Retinal pigment epithelial cell (primary cell): ENCODE results near the gene EPHB1.

ENCODE experiments used
- DNase-seq: peaks from one replicate; pipeline ENCODE4 v3.0.0-alpha.2; 2010; ENCODE audit warnings: low read depth
- H3K4me3 ChIP-seq: 2 replicates; pipeline ENCODE4 v1.5.1; 2011; ENCODE audit warnings: mild to moderate bottlenecking, low read length, control low read depth, moderate library complexity
- TF ChIP-seq, protein P1 (sequence below): conservative IDR thresholded peaks from 2 replicates; pipeline ENCODE4 v1.5.1; 2011; ENCODE audit warnings: low read depth, low read length, control low read depth, inconsistent platforms

Gene EPHB1

DNA sequence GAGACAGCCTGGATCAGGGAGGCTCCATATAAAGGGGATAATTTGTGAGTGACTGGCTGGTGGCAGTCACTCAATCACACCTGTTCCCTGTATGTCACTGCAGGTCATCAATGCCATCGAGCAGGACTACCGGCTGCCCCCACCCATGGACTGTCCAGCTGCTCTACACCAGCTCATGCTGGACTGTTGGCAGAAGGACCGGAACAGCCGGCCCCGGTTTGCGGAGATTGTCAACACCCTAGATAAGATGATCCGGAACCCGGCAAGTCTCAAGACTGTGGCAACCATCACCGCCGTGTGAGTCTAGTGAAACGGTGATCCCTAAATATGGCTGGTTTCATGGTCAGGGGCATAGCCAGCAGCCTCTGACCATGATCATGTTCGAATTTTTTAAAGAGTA lies 453.2 kb downstream of the EPHB1 start:
- no peak for DNase-seq
- TF ChIP-seq, protein P1, sequence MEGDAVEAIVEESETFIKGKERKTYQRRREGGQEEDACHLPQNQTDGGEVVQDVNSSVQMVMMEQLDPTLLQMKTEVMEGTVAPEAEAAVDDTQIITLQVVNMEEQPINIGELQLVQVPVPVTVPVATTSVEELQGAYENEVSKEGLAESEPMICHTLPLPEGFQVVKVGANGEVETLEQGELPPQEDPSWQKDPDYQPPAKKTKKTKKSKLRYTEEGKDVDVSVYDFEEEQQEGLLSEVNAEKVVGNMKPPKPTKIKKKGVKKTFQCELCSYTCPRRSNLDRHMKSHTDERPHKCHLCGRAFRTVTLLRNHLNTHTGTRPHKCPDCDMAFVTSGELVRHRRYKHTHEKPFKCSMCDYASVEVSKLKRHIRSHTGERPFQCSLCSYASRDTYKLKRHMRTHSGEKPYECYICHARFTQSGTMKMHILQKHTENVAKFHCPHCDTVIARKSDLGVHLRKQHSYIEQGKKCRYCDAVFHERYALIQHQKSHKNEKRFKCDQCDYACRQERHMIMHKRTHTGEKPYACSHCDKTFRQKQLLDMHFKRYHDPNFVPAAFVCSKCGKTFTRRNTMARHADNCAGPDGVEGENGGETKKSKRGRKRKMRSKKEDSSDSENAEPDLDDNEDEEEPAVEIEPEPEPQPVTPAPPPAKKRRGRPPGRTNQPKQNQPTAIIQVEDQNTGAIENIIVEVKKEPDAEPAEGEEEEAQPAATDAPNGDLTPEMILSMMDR, result no peak
- no peak overlapping the region for H3K4me3 ChIP-seq

DNA sequence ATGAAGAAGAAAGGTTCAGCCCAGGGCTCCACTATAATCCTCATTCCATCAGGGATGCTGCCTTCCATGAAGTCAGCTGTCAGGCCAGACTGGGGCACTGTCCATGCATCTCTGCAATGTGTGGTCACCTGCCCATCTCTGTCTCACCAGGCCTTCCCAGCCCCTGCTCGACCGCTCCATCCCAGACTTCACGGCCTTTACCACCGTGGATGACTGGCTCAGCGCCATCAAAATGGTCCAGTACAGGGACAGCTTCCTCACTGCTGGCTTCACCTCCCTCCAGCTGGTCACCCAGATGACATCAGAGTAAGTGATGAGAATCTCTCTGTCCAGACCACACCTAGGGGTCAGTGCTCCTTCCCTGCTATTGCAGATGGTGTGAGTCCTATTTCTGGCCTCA lies 454.1 kb downstream of the EPHB1 start:
- TF ChIP-seq, protein P1, result no peak
- no peak overlapping the region for H3K4me3 ChIP-seq
- DNase-seq, result no peak

DNA sequence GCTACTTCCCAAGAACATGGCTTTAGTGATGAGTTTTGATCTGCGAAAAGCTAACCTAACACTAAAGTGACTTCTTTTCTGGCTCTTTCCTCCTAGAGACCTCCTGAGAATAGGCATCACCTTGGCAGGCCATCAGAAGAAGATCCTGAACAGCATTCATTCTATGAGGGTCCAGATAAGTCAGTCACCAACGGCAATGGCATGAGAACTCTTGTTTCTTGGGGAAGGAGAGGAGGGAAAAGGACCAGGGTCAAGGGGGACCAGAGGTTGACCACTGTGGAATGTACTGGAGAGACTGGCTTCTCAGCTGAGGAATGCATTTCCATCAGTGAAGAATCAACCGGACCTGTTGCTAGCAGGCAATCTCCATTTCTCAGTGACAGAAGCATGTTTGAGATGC lies 463.9 kb downstream of the EPHB1 start:
- TF ChIP-seq, protein P1, result no peak
- H3K4me3 ChIP-seq, result no peak overlapping the region
- no peak for DNase-seq

DNA sequence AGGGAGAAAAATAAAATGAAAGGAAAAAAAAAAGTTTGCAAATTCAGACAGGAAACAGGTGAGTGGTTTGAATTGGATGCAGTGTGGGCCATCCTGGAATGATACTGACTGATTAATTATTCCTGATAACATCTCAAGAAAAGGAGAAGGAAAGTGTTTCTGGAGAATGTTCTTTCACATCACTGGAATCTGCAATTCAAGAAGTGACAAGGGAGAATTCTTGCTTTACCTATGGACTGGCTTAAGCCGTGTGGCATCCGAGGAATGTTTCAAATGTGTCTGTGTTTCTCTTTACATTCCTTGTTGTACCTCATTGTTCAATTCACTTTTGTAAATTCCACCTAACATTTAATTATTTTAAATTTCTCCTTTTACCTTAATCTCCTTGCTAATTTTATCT lies 465.0 kb downstream of the EPHB1 start:
- no peak overlapping the region for H3K4me3 ChIP-seq
- no peak for DNase-seq
- TF ChIP-seq, protein P1, result no peak

DNA sequence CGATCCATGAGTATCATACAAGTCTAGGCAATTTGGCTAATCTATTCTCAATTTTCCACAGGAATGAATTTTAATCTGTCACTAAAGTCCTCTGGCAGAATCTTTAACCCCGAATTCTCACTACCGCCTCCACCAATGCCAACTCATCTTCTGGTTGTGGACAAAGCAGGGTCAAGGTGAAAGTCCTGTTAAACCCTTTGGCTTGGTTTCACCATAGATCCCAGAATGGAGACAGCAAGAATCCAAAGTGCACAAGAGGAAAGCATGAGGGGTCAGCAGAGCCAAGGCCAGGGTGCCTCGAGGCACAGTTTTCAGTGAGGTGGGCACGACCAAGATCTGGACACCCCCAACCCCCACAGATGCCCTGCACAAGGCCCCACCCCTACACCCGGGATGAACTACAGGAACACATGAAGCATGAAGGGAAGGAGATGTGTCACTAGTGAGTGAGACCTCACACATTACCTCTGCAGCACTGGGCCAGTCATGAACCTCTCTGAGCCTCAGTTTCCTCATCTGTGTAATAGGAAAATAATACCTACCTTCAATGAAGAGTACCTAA lies 466.2 kb downstream of the EPHB1 start:
- TF ChIP-seq, protein P1, result no peak
- DNase-seq, result no peak
- no peak overlapping the region for H3K4me3 ChIP-seq

DNA sequence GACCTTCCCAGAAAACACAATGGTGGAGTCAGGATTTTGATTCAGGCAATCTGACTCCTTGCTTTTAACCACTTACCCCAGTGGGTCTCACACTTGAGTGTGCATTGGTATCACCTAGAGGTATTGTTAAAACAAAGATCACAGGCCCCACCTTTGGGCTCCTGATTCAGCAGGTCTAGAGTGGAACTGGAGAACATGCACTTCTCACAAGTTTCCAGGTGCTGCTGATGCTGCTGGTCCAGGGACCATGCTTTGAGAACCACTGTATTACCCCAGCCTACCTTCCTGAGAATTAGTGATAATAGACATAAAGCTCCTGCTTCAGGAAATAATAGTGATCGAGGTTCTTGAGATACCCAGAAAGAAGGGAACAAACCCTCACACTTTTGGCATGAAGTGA lies 466.9 kb downstream of the EPHB1 start:
- TF ChIP-seq, protein P1, result no peak

DNA sequence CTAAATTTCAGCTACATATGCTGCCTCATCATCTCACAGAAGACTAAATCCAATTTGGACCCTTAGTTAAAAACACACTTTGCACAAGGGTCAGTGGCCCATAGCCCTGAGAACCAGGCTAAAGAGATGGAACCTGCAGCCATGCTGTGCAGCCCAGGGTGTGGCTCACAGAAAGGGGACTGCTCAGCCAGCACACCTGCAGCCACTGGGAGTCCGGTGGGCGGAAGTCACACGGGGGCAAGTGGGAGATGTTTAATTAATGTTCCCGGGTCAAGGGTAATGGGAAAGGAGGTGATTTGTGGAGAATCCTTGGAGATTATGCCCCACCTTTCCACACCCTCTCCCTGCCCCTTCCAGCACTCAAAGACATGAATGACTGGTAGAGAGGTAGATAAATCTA lies 467.4 kb downstream of the EPHB1 start:
- DNase-seq, result no peak
- H3K4me3 ChIP-seq, result no peak overlapping the region
- TF ChIP-seq, protein P1, result no peak

More for the DNA sequence above, 466.9 kb downstream of the EPHB1 start:
- no peak for DNase-seq
- no peak overlapping the region for H3K4me3 ChIP-seq
